NB4 (cell line): ENCODE data around the gene TAB2.

Experiments
- POLR2A ChIP-seq: IDR thresholded peaks from 2 replicates; pipeline ENCODE4 v1.6.1; 2011; ENCODE audit warnings: mild to moderate bottlenecking; ENCODE audit not compliant: insufficient read length; ENCODE audit errors: extremely low read depth
- TF ChIP-seq, protein P1 (sequence below): IDR thresholded peaks from one replicate; pipeline ENCODE4 v1.5.1; 2012; ENCODE audit warnings: low read depth, low read length

GRCh38 chr6:149414821-149415220, 97.3 kb downstream of the TAB2 start:
- no peak for TF ChIP-seq POLR2A
- TF ChIP-seq, protein P1, sequence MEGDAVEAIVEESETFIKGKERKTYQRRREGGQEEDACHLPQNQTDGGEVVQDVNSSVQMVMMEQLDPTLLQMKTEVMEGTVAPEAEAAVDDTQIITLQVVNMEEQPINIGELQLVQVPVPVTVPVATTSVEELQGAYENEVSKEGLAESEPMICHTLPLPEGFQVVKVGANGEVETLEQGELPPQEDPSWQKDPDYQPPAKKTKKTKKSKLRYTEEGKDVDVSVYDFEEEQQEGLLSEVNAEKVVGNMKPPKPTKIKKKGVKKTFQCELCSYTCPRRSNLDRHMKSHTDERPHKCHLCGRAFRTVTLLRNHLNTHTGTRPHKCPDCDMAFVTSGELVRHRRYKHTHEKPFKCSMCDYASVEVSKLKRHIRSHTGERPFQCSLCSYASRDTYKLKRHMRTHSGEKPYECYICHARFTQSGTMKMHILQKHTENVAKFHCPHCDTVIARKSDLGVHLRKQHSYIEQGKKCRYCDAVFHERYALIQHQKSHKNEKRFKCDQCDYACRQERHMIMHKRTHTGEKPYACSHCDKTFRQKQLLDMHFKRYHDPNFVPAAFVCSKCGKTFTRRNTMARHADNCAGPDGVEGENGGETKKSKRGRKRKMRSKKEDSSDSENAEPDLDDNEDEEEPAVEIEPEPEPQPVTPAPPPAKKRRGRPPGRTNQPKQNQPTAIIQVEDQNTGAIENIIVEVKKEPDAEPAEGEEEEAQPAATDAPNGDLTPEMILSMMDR: no peak
